Measurements from ENCODE around the gene RSRC1. TPM values are rescaled to one million over a fixed set of nuclear protein-coding genes. Genes with fewer than 3 reads are reported as not detected.

Gene RSRC1
- total and polyA plus RNA-seq, 7 donors = 12.9 to 27.2 (median 19.7) TPM

GRCh38 chr3:158103081-158103886 lies 6.6 kb upstream of the RSRC1 start:
- H3K27me3 ChIP-seq (ENCODE audit: insufficient read depth in 3 of 3, low read length in 2 of 3) = peaks cover 5 to 97% (median 53%) of the 10 kb centered on the region in 3 donors
- H3K4me1 ChIP-seq = peaks cover 10% of the 10 kb centered on the region
- no peaks in the 10 kb centered on the region for H3K9me3 ChIP-seq
- peak overlapping the region; percentile 47 for H3K4me3 ChIP-seq
- TF ChIP-seq CTCF (IDR thresholded peaks at IDR 0.05) = no peak
- 17 to 19% (median 19%) methylated on average over 52 of the region's 52 CpGs for WGBS, 3 donors
- H3K36me3 ChIP-seq (ENCODE audit: insufficient read depth in 1 of 2, low read depth in 1 of 2) = no peaks in the 10 kb centered on the region
- DNase-seq (peak; percentile 19 to 59), ATAC-seq (peak in 1 of 4 donors; percentile 29)
- intact Hi-C loops (cut with DNase I) = loop anchor here in 1 of 2 donors (10.0 kb wide), 1 partner anchor 488 kb away; no protein-coding TSS in a partner anchor
- H3K27ac ChIP-seq = no peak overlapping the region

- intact Hi-C loops (cut with DNase I) = loop anchor here in 1 of 2 donors (10.0 kb wide), 1 partner anchor 489 kb away; no protein-coding TSS in a partner anchor
- Histone ChIP-seq H3K9me3 (no peaks in the 10 kb centered on the region), H3K4me1 (peaks cover 7% of the 10 kb centered on the region), H3K36me3 (ENCODE audit: insufficient read depth in 1 of 2, low read depth in 1 of 2) (no peaks in the 10 kb centered on the region), H3K27me3 (ENCODE audit: insufficient read depth in 3 of 3, low read length in 2 of 3) (peaks cover 11 to 97% (median 47%) of the 10 kb centered on the region in 3 donors), H3K27ac (no peak overlapping the region), H3K4me3 (peak overlapping the region; percentile 47)
- no peak for TF ChIP-seq CTCF (IDR thresholded peaks at IDR 0.05)
- ATAC-seq = no peak
- WGBS, 3 donors = 34 to 35% (median 34%) methylated on average over 19 of the region's 19 CpGs
- DNase-seq = no peak
These were observed 6.0 kb upstream of the RSRC1 start for GRCh38 chr3:158103887-158104327.

- Histone ChIP-seq H3K36me3 (ENCODE audit: insufficient read depth in 1 of 2, low read depth in 1 of 2) (no peaks in the 10 kb centered on the region), H3K4me1 (peaks cover 7% of the 10 kb centered on the region), H3K27me3 (ENCODE audit: insufficient read depth in 3 of 3, low read length in 2 of 3) (peaks cover 13 to 96% (median 45%) of the 10 kb centered on the region in 3 donors), H3K4me3 (no peak overlapping the region), H3K9me3 (no peaks in the 10 kb centered on the region), H3K27ac (no peak overlapping the region)
- ATAC-seq = no peak
- WGBS, 3 donors = 43 to 46% (median 45%) methylated on average over 5 of the region's 5 CpGs
- no peak for TF ChIP-seq CTCF (IDR thresholded peaks at IDR 0.05)
- intact Hi-C loops (cut with DNase I) = loop anchor here in 1 of 2 donors (10.0 kb wide), 1 partner anchor 490 kb away; no protein-coding TSS in a partner anchor
- DNase-seq = no peak
These were observed 5.4 kb upstream of the RSRC1 start for GRCh38 chr3:158104431-158104921.

GRCh38 chr3:158105119-158105709 lies 4.7 kb upstream of the RSRC1 start:
- 0 to 5% (median 2%) methylated on average over 25 to 39 of the region's 39 CpGs for whole genome bisulfite sequencing, 3 donors
- Histone ChIP-seq H3K36me3 (ENCODE audit: insufficient read depth in 1 of 2, low read depth in 1 of 2) (no peaks in the 10 kb centered on the region), H3K4me3 (peak overlapping the region; percentile 60), H3K27me3 (ENCODE audit: insufficient read depth in 3 of 3, low read length in 2 of 3) (peaks cover 13 to 89% (median 45%) of the 10 kb centered on the region in 3 donors), H3K4me1 (peaks cover 7% of the 10 kb centered on the region), H3K27ac (no peak overlapping the region), H3K9me3 (no peaks in the 10 kb centered on the region)
- TF ChIP-seq CTCF (IDR thresholded peaks at IDR 0.05) = no peak
- ATAC-seq (no peak), DNase-seq (no peak)
- intact Hi-C loops (cut with DNase I) = loop anchor here in 1 of 2 donors (10.0 kb wide), 1 partner anchor 490 kb away; no protein-coding TSS in a partner anchor
